Activated naive CD4-positive, alpha-beta T cell treated with anti-CD3 and anti-CD28 coated beads, Interleukin-2, amount 10 ng/mL, durations not matched to agents 7 days and 5 days (primary cell): Measurements from ENCODE around the gene PAWR.
"Not testable (repeated sequence)": the region's sequence is repeated elsewhere in the genome, so short reads cannot be mapped to it uniquely, and the experiment has no call there.

ENCODE experiments used
- CTCF ChIA-PET: fragments of 350-600 bp; sonication (Branson Sonifier 250); formaldehyde crosslinking; loops from one replicate; lab custom pipeline; 2021; ENCODE audit warnings: antibody characterized with exemption; lab: Charles Lee
- DNase-seq: peaks from one replicate; pipeline ENCODE4 v3.0.0-alpha.2; 2020
- H3K27ac Mint-ChIP-seq: one replicate; pipeline ENCODE4 v1.8.0; 2021; ENCODE audit warnings: mild to moderate bottlenecking, moderate library complexity, mixed read lengths
- H3K27me3 Mint-ChIP-seq: one replicate; pipeline ENCODE4 v1.8.0; 2021; ENCODE audit warnings: mild to moderate bottlenecking, mixed read lengths
- H3K36me3 Mint-ChIP-seq: one replicate; pipeline ENCODE4 v1.8.0; 2021; ENCODE audit warnings: mixed read lengths
- H3K4me1 Mint-ChIP-seq: one replicate; pipeline ENCODE4 v1.8.0; 2021; ENCODE audit warnings: mixed read lengths
- H3K4me3 Mint-ChIP-seq: one replicate; pipeline ENCODE4 v1.8.0; 2021; ENCODE audit warnings: mild to moderate bottlenecking, moderate library complexity, mixed read lengths
- H3K9me3 Mint-ChIP-seq: one replicate; pipeline ENCODE4 v1.8.0; 2021; ENCODE audit warnings: mixed read lengths

PAWR gene

DNA sequence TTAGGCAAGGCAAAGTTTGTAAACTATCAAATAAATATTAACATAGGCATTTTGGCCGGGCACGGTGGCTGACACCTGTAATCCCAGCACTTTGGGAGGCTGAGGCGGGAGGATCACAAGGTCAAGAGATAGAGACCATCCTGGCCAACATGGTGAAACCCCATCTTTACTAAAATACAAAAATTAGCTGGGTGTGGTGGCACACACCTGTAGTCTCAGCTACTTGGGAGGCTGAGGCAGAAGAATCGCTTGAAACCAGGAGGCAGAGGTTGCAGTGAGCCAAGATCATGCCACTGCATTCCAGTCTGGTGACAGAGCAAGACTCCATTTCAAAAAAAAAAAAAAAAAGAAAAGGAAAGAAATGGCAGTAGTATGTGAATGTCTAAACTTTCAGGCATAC, 43.9 kb downstream of the PAWR start:
- CTCF ChIA-PET, H3K27ac Mint-ChIP-seq, H3K4me1 Mint-ChIP-seq, H3K36me3 Mint-ChIP-seq, DNase-seq, H3K27me3 Mint-ChIP-seq, H3K9me3 Mint-ChIP-seq, H3K4me3 Mint-ChIP-seq: not testable (repeated sequence)

DNA sequence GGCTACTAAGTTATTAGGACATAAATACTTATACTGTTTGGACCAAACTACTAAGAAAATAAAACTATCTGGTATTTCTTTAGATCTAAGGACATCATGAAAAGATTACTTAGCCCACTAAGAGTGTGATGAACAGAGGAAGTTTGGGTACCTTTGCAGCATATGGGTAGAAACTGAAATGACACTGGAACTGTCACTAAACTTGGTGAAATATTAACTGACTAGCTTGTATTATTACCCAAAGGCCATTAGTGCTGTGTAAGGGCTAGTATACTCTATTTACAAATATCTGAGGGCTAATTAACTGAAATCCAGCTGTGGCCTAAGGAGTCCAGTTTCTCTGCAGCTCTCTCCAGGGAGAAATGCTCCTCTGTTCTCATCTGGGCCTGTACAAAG, 45.5 kb downstream of the PAWR start:
- Mint-ChIP-seq H3K27me3 (no peaks in the 10 kb centered on the region), H3K4me3 (no peak overlapping the region), H3K4me1 (no peaks in the 10 kb centered on the region), H3K9me3 (no peaks in the 10 kb centered on the region), H3K27ac (no peak overlapping the region), H3K36me3 (no peaks in the 10 kb centered on the region)
- CTCF ChIA-PET = interaction anchor here (1.2 kb wide), 1 partner anchor 436 kb away, joined by 3 read pairs; no protein-coding TSS in a partner anchor
- DNase-seq = no peak

DNA sequence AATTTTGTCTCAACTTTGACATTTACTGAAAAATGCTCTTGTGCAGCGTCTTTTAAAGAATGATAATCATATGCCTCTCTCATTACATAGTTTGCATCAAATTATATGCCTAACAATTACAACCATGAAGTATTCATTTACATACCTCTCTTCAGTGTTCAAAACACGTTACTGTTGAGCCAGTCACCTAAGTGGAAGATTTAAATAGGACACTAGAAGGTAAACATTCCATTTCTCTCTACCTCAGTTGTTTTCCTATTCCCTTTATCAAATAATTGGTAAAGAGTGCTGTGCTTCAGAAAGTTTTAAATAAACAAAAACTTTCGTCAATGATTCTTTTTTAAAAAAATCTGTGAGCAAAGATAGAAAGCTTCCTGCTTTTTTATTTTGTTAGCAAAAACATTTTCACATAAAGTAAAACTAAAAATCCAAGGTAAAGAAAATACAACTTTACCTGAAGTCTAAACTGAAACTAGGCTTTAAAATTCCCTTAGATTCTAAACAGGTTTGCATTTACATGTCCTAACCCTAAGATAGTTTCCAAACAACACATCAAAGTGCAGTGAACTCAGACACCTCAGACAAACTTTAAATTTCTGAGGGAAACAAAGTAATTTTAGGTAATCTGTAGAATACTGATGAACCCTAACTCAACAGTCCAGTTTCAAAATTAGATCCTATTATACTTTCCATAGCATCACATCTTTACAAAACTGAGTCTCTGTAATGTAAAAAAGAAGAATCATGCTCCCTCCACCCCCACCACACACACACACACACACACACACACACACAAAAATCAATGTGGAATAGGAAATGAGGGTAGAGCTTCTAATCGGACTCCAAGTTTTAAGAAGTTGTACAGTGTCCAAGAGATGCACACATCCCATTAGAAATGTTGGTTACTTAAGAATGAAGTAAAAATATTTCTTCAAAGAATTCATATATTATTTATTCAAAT, 46.2 kb downstream of the PAWR start:
- no peaks in the 10 kb centered on the region for H3K36me3 Mint-ChIP-seq
- CTCF ChIA-PET = interaction anchor here (1.2 kb wide), 1 partner anchor 436 kb away, joined by 3 read pairs; no protein-coding TSS in a partner anchor

DNA sequence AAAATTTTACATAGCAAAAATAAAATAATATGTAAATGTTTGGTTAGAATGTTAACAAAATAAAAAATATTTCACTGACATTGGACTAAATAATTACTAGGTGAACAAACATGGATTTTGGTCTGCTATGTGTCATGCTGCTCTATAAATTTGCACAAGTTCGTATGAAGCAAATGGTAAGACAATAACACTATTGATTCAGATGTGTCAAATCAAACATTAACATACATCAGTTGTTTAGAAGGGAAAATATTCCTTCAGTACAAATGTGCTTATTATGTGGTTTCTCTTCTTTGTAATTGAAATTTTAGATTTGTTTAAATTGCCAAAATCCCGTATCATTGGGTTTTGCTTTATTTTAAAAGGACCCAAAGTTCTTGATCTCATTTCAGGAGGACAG, 46.9 kb downstream of the PAWR start:
- Mint-ChIP-seq H3K36me3 (no peaks in the 10 kb centered on the region), H3K27ac (no peak overlapping the region), H3K4me3 (no peak overlapping the region), H3K27me3 (no peaks in the 10 kb centered on the region), H3K4me1 (no peaks in the 10 kb centered on the region), H3K9me3 (no peaks in the 10 kb centered on the region)
- DNase-seq = no peak
- CTCF ChIA-PET = no interaction called here

More for the DNA sequence above, 46.2 kb downstream of the PAWR start:
- Mint-ChIP-seq H3K27ac (no peak overlapping the region), H3K4me3 (no peak overlapping the region), H3K4me1 (no peaks in the 10 kb centered on the region), H3K27me3 (no peaks in the 10 kb centered on the region), H3K9me3 (no peaks in the 10 kb centered on the region)
- DNase-seq = no peak

DNA sequence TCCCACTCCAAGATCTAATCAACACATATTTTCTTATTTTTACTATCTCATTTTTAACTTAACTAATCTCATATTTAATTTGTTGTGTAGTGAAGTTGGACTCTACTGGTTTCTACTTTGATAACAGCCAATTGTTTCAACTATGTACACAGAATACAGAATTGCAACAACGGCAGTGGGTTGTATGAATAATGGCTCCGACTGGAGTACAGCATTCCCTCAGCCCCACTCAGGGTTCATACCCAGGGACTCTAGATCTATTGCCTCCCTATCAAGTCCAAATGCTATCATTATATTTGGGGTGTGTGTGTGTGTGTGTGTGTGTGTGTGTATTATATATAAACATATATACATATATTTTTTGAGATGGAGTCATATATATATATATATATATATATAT, 52.3 kb downstream of the PAWR start:
- no peak overlapping the region for H3K4me3 Mint-ChIP-seq
- DNase-seq = no peak
- no peaks in the 10 kb centered on the region for H3K36me3 Mint-ChIP-seq
- H3K4me1 Mint-ChIP-seq = no peaks in the 10 kb centered on the region
- CTCF ChIA-PET = interaction anchor here (0.6 kb wide), 1 partner anchor 407 kb away, joined by 5 read pairs; no protein-coding TSS in a partner anchor
- H3K9me3 Mint-ChIP-seq = no peaks in the 10 kb centered on the region
- no peak overlapping the region for H3K27ac Mint-ChIP-seq
- no peaks in the 10 kb centered on the region for H3K27me3 Mint-ChIP-seq

DNA sequence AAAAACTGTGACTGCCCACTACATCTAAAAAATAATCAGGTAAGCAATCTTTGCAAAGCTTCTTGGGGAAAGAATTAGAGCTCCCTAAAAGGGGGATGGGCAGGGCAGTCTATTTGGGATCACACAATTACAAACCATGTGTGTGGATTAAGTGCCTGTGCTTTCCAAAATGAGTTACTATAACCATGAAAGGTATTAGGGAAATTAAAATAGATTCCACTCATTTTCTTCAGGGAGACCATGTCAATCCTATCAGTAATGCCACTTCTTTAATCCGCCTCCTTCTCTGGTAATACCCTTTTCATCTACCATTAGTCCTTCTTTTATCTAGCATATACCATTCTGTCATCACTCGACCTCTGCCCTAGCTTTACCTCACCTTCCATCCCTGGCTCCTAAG, 53.7 kb downstream of the PAWR start:
- Mint-ChIP-seq H3K4me3 (no peak overlapping the region), H3K4me1 (no peaks in the 10 kb centered on the region), H3K27me3 (no peaks in the 10 kb centered on the region), H3K27ac (no peak overlapping the region), H3K36me3 (no peaks in the 10 kb centered on the region), H3K9me3 (no peaks in the 10 kb centered on the region)
- CTCF ChIA-PET = no interaction called here
- no peak for DNase-seq

DNA sequence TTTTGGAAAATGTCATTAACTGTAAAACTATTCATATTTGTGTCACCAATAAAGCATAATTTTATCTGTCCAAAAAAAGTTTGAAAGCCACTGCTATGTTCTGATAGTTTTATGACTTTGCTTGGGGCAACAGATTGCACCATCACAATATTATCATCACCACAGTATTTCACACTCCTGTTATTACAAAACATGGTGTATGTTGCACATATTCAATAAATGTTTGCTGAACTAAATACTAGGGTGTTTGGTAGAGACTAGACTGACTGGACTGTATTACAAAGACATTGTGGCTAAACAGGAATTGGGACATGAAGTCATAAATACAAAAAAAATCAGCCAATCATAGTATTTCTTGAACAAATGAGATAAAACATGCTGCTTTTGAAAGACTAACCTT, 55.1 kb downstream of the PAWR start:
- no peak for DNase-seq
- no peaks in the 10 kb centered on the region for H3K4me1 Mint-ChIP-seq
- CTCF ChIA-PET = no interaction called here
- H3K36me3 Mint-ChIP-seq = no peaks in the 10 kb centered on the region
- H3K27ac Mint-ChIP-seq = no peak overlapping the region
- H3K4me3 Mint-ChIP-seq = no peak overlapping the region
- no peaks in the 10 kb centered on the region for H3K9me3 Mint-ChIP-seq
- H3K27me3 Mint-ChIP-seq = no peaks in the 10 kb centered on the region

DNA sequence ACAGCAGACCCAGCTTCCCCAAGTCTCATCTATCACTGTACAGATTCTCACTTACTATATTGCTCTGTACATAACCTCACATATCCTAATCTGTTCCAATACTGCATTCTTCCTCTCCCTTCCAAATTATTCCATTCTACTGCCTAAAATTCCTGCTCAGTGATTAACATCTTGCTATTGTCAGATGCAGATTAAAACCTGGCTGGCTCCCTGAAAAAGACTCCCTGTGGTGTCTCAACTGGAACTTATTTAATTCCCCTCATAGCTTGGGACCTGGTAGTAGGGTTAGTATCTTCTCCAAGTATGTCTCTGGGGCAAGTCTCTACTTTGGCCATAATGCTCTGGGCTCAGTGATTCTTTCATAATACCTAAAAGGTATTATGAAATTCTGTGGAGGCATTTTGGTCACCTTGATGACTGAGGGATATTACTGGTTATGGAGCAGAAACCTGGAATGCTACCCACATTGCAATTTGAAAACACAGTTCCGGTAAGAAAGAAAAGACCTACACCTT, 55.8 kb downstream of the PAWR start:
- CTCF ChIA-PET = no interaction called here
- H3K4me1 Mint-ChIP-seq = no peaks in the 10 kb centered on the region

DNA sequence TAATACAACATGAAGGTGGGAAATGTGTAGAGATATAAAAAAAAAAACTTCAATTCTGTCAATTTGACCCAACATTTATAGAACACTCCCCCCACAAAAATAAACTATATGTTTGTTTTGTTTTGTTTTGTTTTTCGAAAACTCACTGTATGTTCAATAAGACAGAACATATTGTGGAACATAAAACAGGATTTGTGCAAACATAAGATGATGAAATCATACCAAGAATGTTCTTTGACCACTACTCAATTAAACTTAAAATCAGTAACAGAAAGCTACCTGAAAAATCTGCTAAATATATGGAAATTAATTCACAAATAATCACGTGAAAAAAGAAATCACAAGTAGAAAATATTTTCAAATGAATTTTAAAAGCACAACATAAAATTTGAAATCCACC, 61.2 kb downstream of the PAWR start:
- no peaks in the 10 kb centered on the region for H3K27me3 Mint-ChIP-seq
- no peak for DNase-seq
- H3K4me1 Mint-ChIP-seq = no peaks in the 10 kb centered on the region
- CTCF ChIA-PET = no interaction called here
- no peak overlapping the region for H3K27ac Mint-ChIP-seq
- no peaks in the 10 kb centered on the region for H3K9me3 Mint-ChIP-seq
- H3K36me3 Mint-ChIP-seq = no peaks in the 10 kb centered on the region
- H3K4me3 Mint-ChIP-seq = no peak overlapping the region

More for the DNA sequence above, 55.8 kb downstream of the PAWR start:
- Mint-ChIP-seq H3K27me3 (no peaks in the 10 kb centered on the region), H3K36me3 (no peaks in the 10 kb centered on the region), H3K27ac (no peak overlapping the region), H3K9me3 (no peaks in the 10 kb centered on the region), H3K4me3 (no peak overlapping the region)
- DNase-seq = no peak

DNA sequence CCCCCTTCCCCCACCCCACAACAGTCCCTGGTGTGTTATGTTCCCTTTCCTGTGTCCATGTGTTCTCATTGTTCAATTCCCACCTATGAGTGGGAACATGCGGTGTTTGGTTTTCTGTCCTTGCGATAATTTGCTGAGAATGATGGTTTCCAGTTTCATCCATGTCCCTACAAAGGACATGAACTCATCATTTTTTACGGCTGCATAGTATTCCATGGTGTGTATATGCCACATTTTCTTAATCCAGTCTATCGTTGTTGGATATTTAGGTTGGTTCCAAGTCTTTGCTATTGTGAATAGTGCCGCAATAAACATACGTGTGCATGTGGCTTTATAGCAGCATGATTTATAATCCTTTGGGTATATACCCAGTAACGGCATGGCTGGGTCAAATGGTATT, 64.0 kb downstream of the PAWR start:
- H3K4me3 Mint-ChIP-seq, H3K27ac Mint-ChIP-seq, H3K36me3 Mint-ChIP-seq: not testable (repeated sequence)

DNA sequence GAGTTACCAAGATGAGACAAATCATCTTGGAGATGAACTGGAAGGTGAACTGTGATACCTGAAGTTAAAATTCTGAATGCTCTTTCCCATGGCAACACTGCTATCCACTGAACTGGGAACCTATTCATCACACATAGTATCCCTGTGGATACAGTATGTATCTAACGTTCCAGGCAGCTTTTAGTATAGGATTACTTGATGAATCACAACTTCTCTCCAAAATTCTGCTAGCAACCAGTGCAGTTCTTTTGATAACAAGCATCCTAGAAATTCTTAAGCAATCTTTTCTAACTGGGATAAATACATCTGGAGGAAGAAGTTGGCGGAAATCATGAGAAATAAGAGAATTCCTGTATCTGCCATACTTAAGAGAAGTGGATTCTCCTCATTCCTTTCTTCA, 66.4 kb downstream of the PAWR start:
- no peaks in the 10 kb centered on the region for H3K9me3 Mint-ChIP-seq
- no peaks in the 10 kb centered on the region for H3K4me1 Mint-ChIP-seq
- H3K27ac Mint-ChIP-seq = no peak overlapping the region
- no peaks in the 10 kb centered on the region for H3K36me3 Mint-ChIP-seq
- no peaks in the 10 kb centered on the region for H3K27me3 Mint-ChIP-seq
- CTCF ChIA-PET = no interaction called here
- no peak for DNase-seq
- no peak overlapping the region for H3K4me3 Mint-ChIP-seq

More for the DNA sequence above, 64.0 kb downstream of the PAWR start:
- DNase-seq, H3K27me3 Mint-ChIP-seq, CTCF ChIA-PET, H3K4me1 Mint-ChIP-seq, H3K9me3 Mint-ChIP-seq: not testable (repeated sequence)

DNA sequence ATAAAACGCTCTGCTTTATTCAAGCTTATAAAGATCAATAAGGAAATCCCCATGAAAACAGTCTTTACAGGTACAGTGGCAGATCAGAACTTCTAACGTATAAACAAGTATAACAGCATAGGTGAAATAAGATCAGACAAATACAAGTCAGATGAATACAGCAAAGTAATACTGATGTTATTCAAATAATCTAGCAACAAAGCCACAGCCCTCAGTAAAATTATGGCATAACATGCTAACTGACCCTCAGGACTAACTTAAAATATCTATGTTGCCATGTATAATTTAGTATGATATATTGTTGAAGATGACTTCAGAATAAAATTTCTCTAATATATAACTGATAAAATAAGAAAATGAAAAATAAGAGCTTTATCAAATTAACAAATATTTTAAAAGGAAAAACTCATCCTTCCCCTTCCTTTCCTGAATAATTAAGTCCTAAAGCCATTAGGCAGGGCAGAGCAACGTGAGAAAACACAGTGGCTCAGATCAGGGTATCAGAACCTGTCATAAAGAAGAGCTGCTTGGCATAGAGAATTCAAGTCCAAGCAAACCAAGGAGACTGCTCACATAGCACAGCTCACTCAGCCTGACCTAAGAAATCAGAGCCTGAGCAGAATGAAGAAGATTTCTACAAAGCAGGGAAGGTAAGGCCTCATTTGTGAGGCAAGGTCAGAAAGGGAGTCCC, 70.7 kb downstream of the PAWR start:
- no peaks in the 10 kb centered on the region for H3K4me1 Mint-ChIP-seq
- no peak for DNase-seq
- H3K4me3 Mint-ChIP-seq = no peak overlapping the region
- CTCF ChIA-PET = no interaction called here
- H3K9me3 Mint-ChIP-seq = no peaks in the 10 kb centered on the region
- H3K27me3 Mint-ChIP-seq = no peaks in the 10 kb centered on the region
- H3K27ac Mint-ChIP-seq = no peak overlapping the region
- H3K36me3 Mint-ChIP-seq = no peaks in the 10 kb centered on the region

DNA sequence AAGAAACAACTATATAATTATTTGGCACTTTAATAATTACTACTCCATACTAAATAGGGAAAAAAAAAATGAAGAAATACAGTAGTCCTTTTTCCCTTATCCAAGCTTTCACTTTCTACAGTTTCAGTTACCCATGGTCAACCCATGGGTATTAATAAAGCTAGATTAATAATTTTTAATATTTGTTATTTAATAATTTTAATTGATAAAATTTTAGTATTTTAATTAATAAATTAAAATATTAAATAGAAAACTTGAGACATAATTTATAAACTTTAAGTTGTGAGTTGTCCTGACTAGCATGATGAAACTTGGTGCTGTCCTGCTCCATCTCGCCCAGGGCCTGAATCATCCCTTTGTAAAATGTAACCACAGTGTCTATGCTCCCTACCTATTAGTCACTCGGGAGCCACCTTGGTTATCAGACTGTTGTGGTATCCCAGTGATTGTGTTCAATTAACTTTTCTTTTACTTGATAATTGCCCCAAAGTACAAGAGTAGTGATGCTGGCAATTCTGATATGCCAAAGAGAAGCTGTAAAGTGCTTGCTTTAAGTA, 71.8 kb downstream of the PAWR start:
- Mint-ChIP-seq H3K9me3 (no peaks in the 10 kb centered on the region), H3K4me1 (no peaks in the 10 kb centered on the region), H3K27me3 (no peaks in the 10 kb centered on the region), H3K27ac (no peak overlapping the region), H3K4me3 (no peak overlapping the region), H3K36me3 (no peaks in the 10 kb centered on the region)
- CTCF ChIA-PET = no interaction called here
- DNase-seq = no peak

DNA sequence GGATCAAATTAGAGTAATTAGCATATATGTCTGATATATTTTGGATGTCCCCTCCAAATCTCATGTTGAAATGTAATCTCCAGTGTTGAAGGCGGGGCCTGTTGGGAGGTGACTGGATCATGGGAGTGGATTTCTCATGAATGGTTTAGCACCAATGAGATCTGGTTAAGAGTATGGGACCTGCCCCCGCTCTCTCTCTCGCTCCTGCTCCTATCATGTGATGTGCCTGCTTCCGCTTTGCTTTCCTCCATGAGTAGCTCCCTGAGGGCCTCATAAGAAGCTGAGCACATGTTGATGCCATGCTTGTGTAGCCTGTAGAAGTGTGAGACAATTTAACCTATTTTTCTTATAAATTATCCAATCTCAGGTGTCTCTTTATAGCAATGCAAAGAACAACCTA, 73.1 kb downstream of the PAWR start:
- Mint-ChIP-seq H3K4me3 (no peak overlapping the region), H3K36me3 (no peaks in the 10 kb centered on the region), H3K4me1 (no peaks in the 10 kb centered on the region), H3K27me3 (no peaks in the 10 kb centered on the region), H3K9me3 (no peaks in the 10 kb centered on the region), H3K27ac (no peak overlapping the region)
- CTCF ChIA-PET = no interaction called here
- no peak for DNase-seq
